Measurements from ENCODE around the gene KIF1A.

GRCh38 chr2:240810621-240811020, 9.4 kb downstream of the KIF1A start:
- TF ChIP-seq EZH2 (optimal IDR thresholded peaks at IDR 0.05; ENCODE audit: low read depth, low read length) (no peak), EZH2phosphoT487 (IDR thresholded peaks at IDR 0.05; ENCODE audit: low read length) (no peak)

Data from MM.1S (cell line).